Activated T-cell treated with anti-CD3 and anti-CD28 coated beads for 4 hours (primary cell): Measurements from ENCODE around the gene OPA1.

Experiments
- DNase-seq: peaks from one replicate; pipeline ENCODE4 v3.0.0-alpha.2; 2020

OPA1 gene

GRCh38 chr3:193744048-193744821 lies 151.2 kb downstream of the OPA1 start:
- no peak for DNase-seq

DNA sequence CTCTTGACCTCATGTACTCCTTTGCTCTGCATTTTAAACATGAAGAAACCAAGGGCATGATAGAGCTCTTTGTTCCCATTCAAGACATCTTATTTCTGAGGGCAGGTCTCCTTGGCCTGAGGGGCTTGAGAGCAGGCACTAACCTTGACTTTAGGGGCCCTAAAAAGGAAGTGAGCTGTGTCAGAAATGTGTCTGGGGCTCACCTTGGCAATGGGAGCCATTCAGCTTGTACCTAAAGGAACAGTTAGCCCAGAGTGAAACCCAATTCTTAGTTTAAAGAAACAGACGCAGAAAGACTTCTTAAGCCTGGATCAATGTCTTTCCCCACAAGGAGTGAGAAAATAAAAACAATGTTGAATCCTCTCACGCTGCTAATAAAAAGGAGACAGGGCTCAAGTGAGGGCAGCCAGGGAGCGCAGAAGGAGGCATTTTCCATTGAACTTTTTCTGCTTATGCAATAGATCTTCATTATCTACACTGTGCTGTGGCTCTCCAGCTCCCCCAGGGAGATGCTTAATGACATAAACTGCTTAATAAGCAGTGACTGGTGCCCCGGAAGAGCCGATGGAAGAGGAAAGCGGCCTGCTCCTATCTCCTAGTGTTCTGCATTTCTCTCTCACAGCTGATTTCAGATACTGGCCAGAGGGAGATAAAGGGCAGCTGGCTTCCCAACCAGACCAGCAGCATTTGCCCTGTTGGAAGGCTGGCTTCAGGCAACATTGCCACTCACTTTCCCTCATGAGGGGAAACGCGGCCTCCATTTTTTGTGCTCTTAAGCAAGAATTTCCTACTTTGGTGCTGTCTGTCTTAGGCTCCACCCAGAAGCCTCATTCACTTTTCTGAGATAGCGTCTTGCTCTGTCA lies 152.0 kb downstream of the OPA1 start:
- DNase-seq: no peak

GRCh38 chr3:193746832-193747231 lies 153.8 kb downstream of the OPA1 start:
- DNase-seq: no peak
